ENCODE data around the gene OR6B3. TPM values are rescaled to one million over a fixed set of nuclear protein-coding genes. Genes with fewer than 3 reads are reported as not detected.

Gene OR6B3
- total RNA-seq, 2 experiments from 2014 or later = not detected

GRCh38 chr2:240021488-240022104 is 31.7 kb downstream of the OR6B3 start:
- TF ChIP-seq EZH2phosphoT487 (IDR thresholded peaks at IDR 0.05; ENCODE audit: borderline replicate concordance, low read depth, low read length) (no peak), CTCF (conservative IDR thresholded peaks at IDR 0.05; ENCODE audit: low read length) (peak; percentile 83)
- ChIA-PET CTCF (ENCODE audit: unreplicated experiment) (interaction anchor here (0.8 kb wide), 1 partner anchor 30 kb away, joined by 3 read pairs; no protein-coding TSS in a partner anchor), POLR2A (no interaction called here)
- H3K9me3 ChIP-seq (ENCODE audit: low read length) = no peaks in the 10 kb centered on the region
- H3K4me3 ChIP-seq (ENCODE audit: low read depth, low read length, poor library complexity, severe bottlenecking) = no peak overlapping the region
- H4K20me1 ChIP-seq (ENCODE audit: insufficient read depth, low read length) = peaks cover 20% of the 10 kb centered on the region
- H3K36me3 ChIP-seq (ENCODE audit: insufficient read depth, low read length) = peaks cover 49% of the 10 kb centered on the region
- no peaks in the 10 kb centered on the region for H3K9me2 ChIP-seq (ENCODE audit: insufficient read depth, low read length)
- peaks cover 39% of the 10 kb centered on the region for H3K79me2 ChIP-seq (ENCODE audit: insufficient read depth, low read depth, low read length)
- H3K27ac ChIP-seq (ENCODE audit: low read depth, low read length, poor library complexity, severe bottlenecking) = no peak overlapping the region
- no TSS peak for BruUV-seq (replicated peaks)
- H3K4me1 ChIP-seq (ENCODE audit: insufficient read depth, low read length, poor library complexity, severe bottlenecking) = peaks cover 19% of the 10 kb centered on the region
- no peak overlapping the region for H3K4me2 ChIP-seq (ENCODE audit: low read length)
- H2AFZ ChIP-seq (ENCODE audit: low read length) = no peak overlapping the region
- peak; percentile 66 for DNase-seq (ENCODE audit: low spot score)
- intact Hi-C loops (cut with micrococcal nuclease; ENCODE audit: unreplicated experiment) = loop anchor here (10.0 kb wide), 1 partner anchor 413 kb away; the partner anchor contains the start of gene GPC1

GRCh38 chr2:240018071-240018750 is 35.1 kb downstream of the OR6B3 start:
- intact Hi-C loops (cut with micrococcal nuclease; ENCODE audit: unreplicated experiment) = no loop called here
- H2AFZ ChIP-seq (ENCODE audit: low read length) = no peak overlapping the region
- H3K4me1 ChIP-seq (ENCODE audit: insufficient read depth, low read length, poor library complexity, severe bottlenecking) = peaks cover 7% of the 10 kb centered on the region
- H3K9me3 ChIP-seq (ENCODE audit: low read length) = no peaks in the 10 kb centered on the region
- H3K36me3 ChIP-seq (ENCODE audit: insufficient read depth, low read length) = peaks cover 82% of the 10 kb centered on the region
- H3K4me3 ChIP-seq (ENCODE audit: low read depth, low read length, poor library complexity, severe bottlenecking) = no peak overlapping the region
- ChIA-PET POLR2A (no interaction called here), CTCF (ENCODE audit: unreplicated experiment) (interaction anchor here (0.6 kb wide), 1 partner anchor 814 kb away, joined by 4 read pairs; no protein-coding TSS in a partner anchor)
- no peak overlapping the region for H3K27ac ChIP-seq (ENCODE audit: low read depth, low read length, poor library complexity, severe bottlenecking)
- no peak for DNase-seq (ENCODE audit: low spot score)
- peaks cover 22% of the 10 kb centered on the region for H3K79me2 ChIP-seq (ENCODE audit: insufficient read depth, low read depth, low read length)
- no TSS peak for BruUV-seq (replicated peaks)
- H3K9me2 ChIP-seq (ENCODE audit: insufficient read depth, low read length) = no peaks in the 10 kb centered on the region
- TF ChIP-seq EZH2phosphoT487 (IDR thresholded peaks at IDR 0.05; ENCODE audit: borderline replicate concordance, low read depth, low read length) = no peak
- no peak for TF ChIP-seq CTCF (conservative IDR thresholded peaks at IDR 0.05; ENCODE audit: low read length)
- no peak overlapping the region for H3K4me2 ChIP-seq (ENCODE audit: low read length)
- peaks cover 8% of the 10 kb centered on the region for H4K20me1 ChIP-seq (ENCODE audit: insufficient read depth, low read length)

GRCh38 chr2:240014327-240014726 is 39.0 kb downstream of the OR6B3 start:
- H3K4me1 ChIP-seq (ENCODE audit: insufficient read depth, low read length, poor library complexity, severe bottlenecking) = no peaks in the 10 kb centered on the region
- no peak overlapping the region for H3K27ac ChIP-seq (ENCODE audit: low read depth, low read length, poor library complexity, severe bottlenecking)
- H3K36me3 ChIP-seq (ENCODE audit: insufficient read depth, low read length) = peaks cover 97% of the 10 kb centered on the region
- H3K4me2 ChIP-seq (ENCODE audit: low read length) = no peak overlapping the region
- H2AFZ ChIP-seq (ENCODE audit: low read length) = no peak overlapping the region
- POLR2A ChIA-PET = no interaction called here
- H3K9me2 ChIP-seq (ENCODE audit: insufficient read depth, low read length) = no peaks in the 10 kb centered on the region
- intact Hi-C loops (cut with micrococcal nuclease; ENCODE audit: unreplicated experiment) = no loop called here
- no peaks in the 10 kb centered on the region for H3K9me3 ChIP-seq (ENCODE audit: low read length)
- H4K20me1 ChIP-seq (ENCODE audit: insufficient read depth, low read length) = no peaks in the 10 kb centered on the region
- DNase-seq (ENCODE audit: low spot score) = no peak
- no peaks in the 10 kb centered on the region for H3K79me2 ChIP-seq (ENCODE audit: insufficient read depth, low read depth, low read length)
- BruUV-seq (replicated peaks) = no TSS peak
- CTCF ChIA-PET (ENCODE audit: unreplicated experiment) = no interaction called here
- no peak overlapping the region for H3K4me3 ChIP-seq (ENCODE audit: low read depth, low read length, poor library complexity, severe bottlenecking)
- TF ChIP-seq EZH2phosphoT487 (IDR thresholded peaks at IDR 0.05; ENCODE audit: borderline replicate concordance, low read depth, low read length) (no peak), CTCF (conservative IDR thresholded peaks at IDR 0.05; ENCODE audit: low read length) (no peak)

Measured in OCI-LY7 (cell line).